K562 (cell line): ENCODE results near the gene PLBD1. TPM values are rescaled to one million over a fixed set of nuclear protein-coding genes. Genes with fewer than 3 reads are reported as not detected.
A peak's percentile ranks its signal among the peaks of the same experiment; 100 is the strongest.

Experiments
- CXXC5 ChIP-seq: fragments of 250-450 bp; sonication (Bioruptor Pico); IDR thresholded peaks from 2 replicates; pipeline ENCODE4 v1.8.0; 2022; ENCODE audit warnings: inconsistent platforms, mild to moderate bottlenecking, moderate library complexity
- EZH2 ChIP-seq: IDR thresholded peaks from 2 replicates; pipeline ENCODE4 v1.6.1; 2012; ENCODE audit warnings: low read depth, mild to moderate bottlenecking, inconsistent platforms, low read length, borderline replicate concordance
- KDM5B ChIP-seq: fragments of 200-600 bp; sonication (generic); IDR thresholded peaks from 2 replicates; pipeline ENCODE4 v1.6.1; 2012; ENCODE audit warnings: low read depth, mild to moderate bottlenecking, moderate library complexity, low read length, control low read depth, inconsistent platforms; ENCODE audit not compliant: insufficient replicate concordance
- MAZ ChIP-seq, 2 experiments: fragments of 450-650 bp in 1 of 2; sonication (generic) in 1 of 2; formaldehyde crosslinking; IDR thresholded peaks in 1 of 2; conservative IDR thresholded peaks in 1 of 2; 2 replicates each; pipeline versions ENCODE4 v1.4.0 to v1.5.0; 2020; ENCODE audit warnings: mild to moderate bottlenecking in 1 of 2, missing genetic modification reagents in 1 of 2
- NFE2L1 ChIP-seq: fragments of 450-650 bp; IDR thresholded peaks from 2 replicates; pipeline ENCODE4 v1.6.1; 2016; ENCODE audit warnings: missing genetic modification characterization, low read depth, mild to moderate bottlenecking, missing compliant biosample characterization, moderate library complexity, borderline replicate concordance
- POLR2AphosphoS5 ChIP-seq: IDR thresholded peaks from 2 replicates; pipeline ENCODE4 v1.6.1; 2011; ENCODE audit warnings: mild to moderate bottlenecking, low read depth, low read length, moderate library complexity; ENCODE audit not compliant: control insufficient read depth, insufficient read depth
- RBM22 ChIP-seq: fragments of 200-400 bp; formaldehyde crosslinking; IDR thresholded peaks from 2 replicates; pipeline ENCODE4 v1.6.1; 2018; ENCODE audit warnings: low read length, low read depth; ENCODE audit not compliant: poor library complexity, severe bottlenecking
- SAFB ChIP-seq: fragments of 200-400 bp; formaldehyde crosslinking; IDR thresholded peaks from 2 replicates; pipeline ENCODE4 v1.6.1; 2017; ENCODE audit warnings: low read depth, low read length, borderline replicate concordance
- ZNF133 ChIP-seq: fragments of 250-450 bp; sonication (Bioruptor Pico); IDR thresholded peaks from 2 replicates; pipeline ENCODE4 v1.4.0; 2020; ENCODE audit warnings: mild to moderate bottlenecking
- ZNF224 ChIP-seq: sonication (generic); formaldehyde crosslinking; IDR thresholded peaks from 2 replicates; pipeline ENCODE4 v1.8.0; 2022; ENCODE audit warnings: mild to moderate bottlenecking, missing genetic modification reagents
- polyA plus RNA-seq, 8 experiments: library from polyadenylated mRNA; depleted of rRNA in 4 of 8; stranded (reverse) in 5 of 8; unstranded in 3 of 8; fragments of >200 nt; fragmentation: Nextera tagmentation in 2 of 8; fragmentation: Illumina TruSeq in 1 of 8; extraction: Ambion mirVana in 2 of 8; extraction: Trizol in 1 of 8; gene quantifications; 2 replicates each; pipeline versions ENCODE4 v1.2.1 to v1.2.3, GENCODE V29; 2011 to 2014; ENCODE audit warnings: inconsistent platforms in 1 of 8, missing spikeins in 1 of 8
- total RNA-seq, 7 experiments: library from RNA; depleted of rRNA in 6 of 7; stranded (reverse); fragments of >200 nt in 6 of 7; fragmentation: Illumina TruSeq in 2 of 7; extraction: Trizol in 2 of 7; gene quantifications; 2 replicates each; pipeline versions ENCODE4 v1.2.1 to v1.2.3, GENCODE V29; 2011 to 2021; ENCODE audit warnings: low replicate concordance in 1 of 7
- TF ChIP-seq, protein P1 (sequence below), 2 experiments: IDR thresholded peaks; 2 replicates each; pipeline ENCODE4 v1.6.1; 2012; ENCODE audit warnings: improper control_type of control experiment in 2 of 2, low read depth in 2 of 2, low read length in 2 of 2, borderline replicate concordance in 1 of 2
- TF ChIP-seq, protein P2 (sequence below): fragments of 250-450 bp; sonication (Bioruptor Pico); IDR thresholded peaks from 2 replicates; pipeline ENCODE4 v1.4.0; 2020
- TF ChIP-seq, protein P3 (sequence below): fragments of 250-450 bp; sonication (Bioruptor Pico); IDR thresholded peaks from 2 replicates; pipeline ENCODE4 v1.4.0; 2020; ENCODE audit warnings: borderline replicate concordance
- TF ChIP-seq, protein P4 (sequence below): conservative IDR thresholded peaks from 2 replicates; pipeline ENCODE4 v1.6.1; 2011; ENCODE audit warnings: low read depth, mild to moderate bottlenecking, low read length; ENCODE audit not compliant: control insufficient read depth

The PLBD1 gene
- total and polyA plus RNA-seq, 9 of the 15 experiments (the other 6 are each of a cell fraction or from before 2014, with no cell fraction given): 7.1 to 37.0 (median 20.6) TPM

DNA sequence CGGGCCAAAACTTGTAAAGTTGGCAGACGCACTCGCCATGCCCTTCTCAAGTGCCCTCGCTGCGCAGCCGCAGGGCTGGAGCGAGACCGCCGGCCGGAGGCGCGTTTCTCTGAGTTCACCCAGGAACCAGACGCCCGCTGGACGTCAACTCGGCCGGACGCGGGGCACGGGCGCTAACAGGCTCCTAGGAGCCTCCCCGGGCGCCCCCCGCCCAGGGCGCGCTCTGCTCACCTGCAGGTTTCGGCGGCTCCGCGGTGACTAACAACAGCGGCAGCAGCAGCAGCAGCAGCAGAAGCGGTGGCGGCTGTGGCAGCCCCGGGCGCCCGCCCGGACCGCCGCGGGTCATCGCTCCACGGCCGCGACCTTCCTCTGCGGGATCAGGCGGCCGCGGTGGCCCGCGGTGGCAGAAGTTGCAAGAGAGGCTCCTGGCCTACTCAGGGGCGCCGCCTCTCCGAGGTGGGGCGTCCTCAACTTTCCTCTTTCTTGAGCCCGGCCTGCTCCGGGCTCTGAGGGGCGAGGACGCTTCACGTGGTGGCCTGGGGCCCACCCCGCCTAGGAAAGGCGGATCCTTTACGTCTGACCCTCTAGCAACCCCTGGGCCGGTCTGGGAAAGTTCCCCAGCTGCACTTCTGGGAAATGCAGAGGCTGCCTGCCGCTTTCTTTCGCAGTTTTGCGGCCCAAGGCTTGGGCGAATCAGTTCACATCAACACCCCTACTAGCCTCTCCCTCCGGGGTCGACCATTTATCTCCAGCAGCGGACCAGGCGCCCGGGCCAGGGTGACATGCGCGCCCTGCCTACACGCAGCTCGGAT, at the start of gene PLBD1 (continued):
- TF ChIP-seq, protein P1, sequence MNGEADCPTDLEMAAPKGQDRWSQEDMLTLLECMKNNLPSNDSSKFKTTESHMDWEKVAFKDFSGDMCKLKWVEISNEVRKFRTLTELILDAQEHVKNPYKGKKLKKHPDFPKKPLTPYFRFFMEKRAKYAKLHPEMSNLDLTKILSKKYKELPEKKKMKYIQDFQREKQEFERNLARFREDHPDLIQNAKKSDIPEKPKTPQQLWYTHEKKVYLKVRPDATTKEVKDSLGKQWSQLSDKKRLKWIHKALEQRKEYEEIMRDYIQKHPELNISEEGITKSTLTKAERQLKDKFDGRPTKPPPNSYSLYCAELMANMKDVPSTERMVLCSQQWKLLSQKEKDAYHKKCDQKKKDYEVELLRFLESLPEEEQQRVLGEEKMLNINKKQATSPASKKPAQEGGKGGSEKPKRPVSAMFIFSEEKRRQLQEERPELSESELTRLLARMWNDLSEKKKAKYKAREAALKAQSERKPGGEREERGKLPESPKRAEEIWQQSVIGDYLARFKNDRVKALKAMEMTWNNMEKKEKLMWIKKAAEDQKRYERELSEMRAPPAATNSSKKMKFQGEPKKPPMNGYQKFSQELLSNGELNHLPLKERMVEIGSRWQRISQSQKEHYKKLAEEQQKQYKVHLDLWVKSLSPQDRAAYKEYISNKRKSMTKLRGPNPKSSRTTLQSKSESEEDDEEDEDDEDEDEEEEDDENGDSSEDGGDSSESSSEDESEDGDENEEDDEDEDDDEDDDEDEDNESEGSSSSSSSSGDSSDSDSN (IDR thresholded peaks at IDR 0.05; ENCODE audit: borderline replicate concordance in 1 of 2, low read depth in 2 of 2, low read length in 2 of 2): peak; percentile 24 to 26; a peak in 1 of 4 replicates
- peak; percentile 63 for TF ChIP-seq RBM22
- TF ChIP-seq, protein P2, sequence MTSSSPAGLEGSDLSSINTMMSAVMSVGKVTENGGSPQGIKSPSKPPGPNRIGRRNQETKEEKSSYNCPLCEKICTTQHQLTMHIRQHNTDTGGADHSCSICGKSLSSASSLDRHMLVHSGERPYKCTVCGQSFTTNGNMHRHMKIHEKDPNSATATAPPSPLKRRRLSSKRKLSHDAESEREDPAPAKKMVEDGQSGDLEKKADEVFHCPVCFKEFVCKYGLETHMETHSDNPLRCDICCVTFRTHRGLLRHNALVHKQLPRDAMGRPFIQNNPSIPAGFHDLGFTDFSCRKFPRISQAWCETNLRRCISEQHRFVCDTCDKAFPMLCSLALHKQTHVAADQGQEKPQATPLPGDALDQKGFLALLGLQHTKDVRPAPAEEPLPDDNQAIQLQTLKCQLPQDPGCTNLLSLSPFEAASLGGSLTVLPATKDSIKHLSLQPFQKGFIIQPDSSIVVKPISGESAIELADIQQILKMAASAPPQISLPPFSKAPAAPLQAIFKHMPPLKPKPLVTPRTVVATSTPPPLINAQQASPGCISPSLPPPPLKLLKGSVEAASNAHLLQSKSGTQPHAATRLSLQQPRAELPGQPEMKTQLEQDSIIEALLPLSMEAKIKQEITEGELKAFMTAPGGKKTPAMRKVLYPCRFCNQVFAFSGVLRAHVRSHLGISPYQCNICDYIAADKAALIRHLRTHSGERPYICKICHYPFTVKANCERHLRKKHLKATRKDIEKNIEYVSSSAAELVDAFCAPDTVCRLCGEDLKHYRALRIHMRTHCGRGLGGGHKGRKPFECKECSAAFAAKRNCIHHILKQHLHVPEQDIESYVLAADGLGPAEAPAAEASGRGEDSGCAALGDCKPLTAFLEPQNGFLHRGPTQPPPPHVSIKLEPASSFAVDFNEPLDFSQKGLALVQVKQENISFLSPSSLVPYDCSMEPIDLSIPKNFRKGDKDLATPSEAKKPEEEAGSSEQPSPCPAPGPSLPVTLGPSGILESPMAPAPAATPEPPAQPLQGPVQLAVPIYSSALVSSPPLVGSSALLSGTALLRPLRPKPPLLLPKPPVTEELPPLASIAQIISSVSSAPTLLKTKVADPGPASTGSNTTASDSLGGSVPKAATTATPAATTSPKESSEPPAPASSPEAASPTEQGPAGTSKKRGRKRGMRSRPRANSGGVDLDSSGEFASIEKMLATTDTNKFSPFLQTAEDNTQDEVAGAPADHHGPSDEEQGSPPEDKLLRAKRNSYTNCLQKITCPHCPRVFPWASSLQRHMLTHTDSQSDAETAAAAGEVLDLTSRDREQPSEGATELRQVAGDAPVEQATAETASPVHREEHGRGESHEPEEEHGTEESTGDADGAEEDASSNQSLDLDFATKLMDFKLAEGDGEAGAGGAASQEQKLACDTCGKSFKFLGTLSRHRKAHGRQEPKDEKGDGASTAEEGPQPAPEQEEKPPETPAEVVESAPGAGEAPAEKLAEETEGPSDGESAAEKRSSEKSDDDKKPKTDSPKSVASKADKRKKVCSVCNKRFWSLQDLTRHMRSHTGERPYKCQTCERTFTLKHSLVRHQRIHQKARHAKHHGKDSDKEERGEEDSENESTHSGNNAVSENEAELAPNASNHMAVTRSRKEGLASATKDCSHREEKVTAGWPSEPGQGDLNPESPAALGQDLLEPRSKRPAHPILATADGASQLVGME (CRISPR knock-in tag): no peak
- TF ChIP-seq NFE2L1 (tag): no peak
- TF ChIP-seq, protein P3, sequence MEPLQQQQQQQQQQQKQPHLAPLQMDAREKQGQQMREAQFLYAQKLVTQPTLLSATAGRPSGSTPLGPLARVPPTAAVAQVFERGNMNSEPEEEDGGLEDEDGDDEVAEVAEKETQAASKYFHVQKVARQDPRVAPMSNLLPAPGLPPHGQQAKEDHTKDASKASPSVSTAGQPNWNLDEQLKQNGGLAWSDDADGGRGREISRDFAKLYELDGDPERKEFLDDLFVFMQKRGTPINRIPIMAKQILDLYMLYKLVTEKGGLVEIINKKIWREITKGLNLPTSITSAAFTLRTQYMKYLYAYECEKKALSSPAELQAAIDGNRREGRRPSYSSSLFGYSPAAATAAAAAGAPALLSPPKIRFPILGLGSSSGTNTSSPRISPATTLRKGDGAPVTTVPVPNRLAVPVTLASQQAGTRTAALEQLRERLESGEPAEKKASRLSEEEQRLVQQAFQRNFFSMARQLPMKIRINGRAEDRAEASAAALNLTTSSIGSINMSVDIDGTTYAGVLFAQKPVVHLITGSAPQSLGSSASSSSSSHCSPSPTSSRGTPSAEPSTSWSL (CRISPR knock-in tag): no peak
- TF ChIP-seq POLR2AphosphoS5: no peak
- TF ChIP-seq KDM5B: peak; percentile 49
- TF ChIP-seq CXXC5 (CRISPR knock-in tag): peak; percentile 13; the same call in 1 of the 2 replicates
- 0 out of 4 replicates have a peak, but pooled peaks of 1 of the 2 experiments have one; percentile 18 for TF ChIP-seq MAZ (CRISPR knock-in tag; conservative IDR thresholded peaks at IDR 0.05 in 1 of 2, IDR thresholded peaks at IDR 0.05 in 1 of 2)
- no peak for TF ChIP-seq EZH2
- no peak for TF ChIP-seq ZNF224 (CRISPR knock-in tag)
- no peak for TF ChIP-seq SAFB
- TF ChIP-seq, protein P4, sequence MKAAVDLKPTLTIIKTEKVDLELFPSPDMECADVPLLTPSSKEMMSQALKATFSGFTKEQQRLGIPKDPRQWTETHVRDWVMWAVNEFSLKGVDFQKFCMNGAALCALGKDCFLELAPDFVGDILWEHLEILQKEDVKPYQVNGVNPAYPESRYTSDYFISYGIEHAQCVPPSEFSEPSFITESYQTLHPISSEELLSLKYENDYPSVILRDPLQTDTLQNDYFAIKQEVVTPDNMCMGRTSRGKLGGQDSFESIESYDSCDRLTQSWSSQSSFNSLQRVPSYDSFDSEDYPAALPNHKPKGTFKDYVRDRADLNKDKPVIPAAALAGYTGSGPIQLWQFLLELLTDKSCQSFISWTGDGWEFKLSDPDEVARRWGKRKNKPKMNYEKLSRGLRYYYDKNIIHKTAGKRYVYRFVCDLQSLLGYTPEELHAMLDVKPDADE: no peak
- TF ChIP-seq ZNF133 (CRISPR knock-in tag): no peak
